Neural progenitor cell (in vitro differentiated cells): ENCODE data around the gene ADAM10. TPM values are rescaled to one million over a fixed set of nuclear protein-coding genes. Genes with fewer than 3 reads are reported as not detected.

ENCODE experiments used
- DNase-seq: peaks from one replicate; pipeline ENCODE4 v3.0.0-alpha.2; 2016; ENCODE audit warnings: low spot score
- H2AFZ ChIP-seq: fragments of 200-600 bp; sonication (generic); replicated peaks from 2 replicates; pipeline ENCODE4 v1.6.1; 2016; ENCODE audit warnings: antibody characterized with exemption
- H3F3A ChIP-seq: fragments of 200-600 bp; sonication (generic); 2 replicates; pipeline ENCODE4 v1.6.1; 2016; ENCODE audit warnings: antibody characterized with exemption, low read depth
- H3K27ac ChIP-seq: fragments of 200-600 bp; sonication (generic); 2 replicates; pipeline ENCODE4 v1.5.1; 2016; ENCODE audit warnings: mild to moderate bottlenecking
- H3K27me3 ChIP-seq: fragments of 200-600 bp; sonication (generic); 2 replicates; pipeline ENCODE4 v1.6.1; 2016; ENCODE audit warnings: mild to moderate bottlenecking, moderate library complexity
- H3K36me3 ChIP-seq: fragments of 200-600 bp; sonication (generic); 2 replicates; pipeline ENCODE4 v1.5.1; 2016
- H3K4me1 ChIP-seq: fragments of 200-600 bp; sonication (generic); 2 replicates; pipeline ENCODE4 v1.6.1; 2016; ENCODE audit warnings: mixed run types
- H3K4me2 ChIP-seq: fragments of 200-600 bp; sonication (generic); 2 replicates; pipeline ENCODE4 v1.6.1; 2016
- H3K4me3 ChIP-seq: fragments of 200-600 bp; sonication (generic); 2 replicates; pipeline ENCODE4 v1.5.1; 2016
- H3K79me2 ChIP-seq: fragments of 200-600 bp; sonication (generic); 2 replicates; pipeline ENCODE4 v1.6.1; 2016; ENCODE audit warnings: low read depth
- H3K9ac ChIP-seq: fragments of 200-600 bp; sonication (generic); 2 replicates; pipeline ENCODE4 v1.6.1; 2016
- H3K9me3 ChIP-seq: fragments of 200-600 bp; sonication (generic); 2 replicates; pipeline ENCODE4 v1.5.1; 2016; ENCODE audit warnings: low read depth
- H4K20me1 ChIP-seq: fragments of 200-600 bp; sonication (generic); 2 replicates; pipeline ENCODE4 v1.6.1; 2016; ENCODE audit warnings: low read depth
- H3K27ac Mint-ChIP-seq: 3 replicates; pipeline ENCODE4 v1.8.0; 2021; ENCODE audit warnings: mixed read lengths
- H3K27me3 Mint-ChIP-seq: 2 replicates; pipeline ENCODE4 v1.8.0; 2022; ENCODE audit warnings: low read depth, mild to moderate bottlenecking, inconsistent platforms, moderate library complexity, mixed read lengths; ENCODE audit not compliant: insufficient read depth
- H3K36me3 Mint-ChIP-seq: 3 replicates; pipeline ENCODE4 v1.8.0; 2021; ENCODE audit warnings: mixed read lengths
- H3K4me1 Mint-ChIP-seq: 3 replicates; pipeline ENCODE4 v1.8.0; 2021; ENCODE audit warnings: mixed read lengths
- H3K4me3 Mint-ChIP-seq: 3 replicates; pipeline ENCODE4 v1.8.0; 2021; ENCODE audit warnings: mild to moderate bottlenecking, moderate library complexity, mixed read lengths
- H3K9me3 Mint-ChIP-seq: 3 replicates; pipeline ENCODE4 v1.8.0; 2020; ENCODE audit warnings: mixed read lengths
- EZH2 ChIP-seq: fragments of 200-600 bp; sonication (generic); IDR thresholded peaks from 2 replicates; pipeline ENCODE4 v1.6.1; 2017; ENCODE audit warnings: antibody characterized with exemption, mild to moderate bottlenecking, moderate library complexity
- EZH2phosphoT487 ChIP-seq: fragments of 200-600 bp; sonication (generic); IDR thresholded peaks from 2 replicates; pipeline ENCODE4 v1.6.1; 2017; ENCODE audit warnings: antibody characterized with exemption
- total RNA-seq: library from RNA; depleted of rRNA; stranded (reverse); fragments of >200 nt; gene quantifications from 2 replicates; pipeline ENCODE4 v1.2.3, GENCODE V29; 2015; ENCODE audit warnings: low replicate concordance
- TF ChIP-seq, protein P1 (sequence below): fragments of 200-600 bp; sonication (generic); IDR thresholded peaks from 2 replicates; pipeline ENCODE4 v1.5.1; 2017; ENCODE audit warnings: antibody characterized with exemption, mild to moderate bottlenecking

Gene ADAM10
- total RNA-seq, 1 donor from 2014 or later, result 153 TPM

DNA sequence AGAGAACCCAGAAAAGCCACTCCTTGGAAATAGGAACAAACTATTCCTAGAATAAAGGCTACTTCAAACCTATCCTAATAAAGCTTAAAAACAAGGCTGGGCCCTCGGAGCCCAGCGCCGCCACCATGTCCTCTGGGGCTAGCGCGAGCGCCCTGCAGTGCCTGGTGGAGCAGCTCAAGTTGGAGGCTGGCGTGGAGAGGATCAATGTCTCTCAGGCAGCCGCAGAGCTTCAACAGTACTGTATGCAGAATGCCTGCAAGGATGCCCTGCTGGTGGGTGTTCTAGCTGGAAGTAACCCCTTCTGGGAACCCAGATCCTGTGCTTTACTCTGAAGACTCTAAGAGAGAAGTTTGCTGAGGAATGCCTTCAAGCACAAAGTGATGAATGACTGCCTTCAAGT is 63.2 kb downstream of the ADAM10 start:
- Histone ChIP-seq H3K4me1 (peaks cover 23% of the 10 kb centered on the region), H3K9me3 (no peaks in the 10 kb centered on the region), H2AFZ (no peak overlapping the region), H4K20me1 (peaks cover 14% of the 10 kb centered on the region), H3K4me2 (no peak overlapping the region), H3K36me3 (no peaks in the 10 kb centered on the region), H3K79me2 (peaks cover 98% of the 10 kb centered on the region), H3K27ac (no peak overlapping the region), H3K9ac (no peak overlapping the region), H3K27me3 (no peaks in the 10 kb centered on the region), H3K4me3 (no peak overlapping the region), H3F3A (peaks cover 22% of the 10 kb centered on the region)
- TF ChIP-seq EZH2, result no peak
- no peak for TF ChIP-seq EZH2phosphoT487
- TF ChIP-seq, protein P1, sequence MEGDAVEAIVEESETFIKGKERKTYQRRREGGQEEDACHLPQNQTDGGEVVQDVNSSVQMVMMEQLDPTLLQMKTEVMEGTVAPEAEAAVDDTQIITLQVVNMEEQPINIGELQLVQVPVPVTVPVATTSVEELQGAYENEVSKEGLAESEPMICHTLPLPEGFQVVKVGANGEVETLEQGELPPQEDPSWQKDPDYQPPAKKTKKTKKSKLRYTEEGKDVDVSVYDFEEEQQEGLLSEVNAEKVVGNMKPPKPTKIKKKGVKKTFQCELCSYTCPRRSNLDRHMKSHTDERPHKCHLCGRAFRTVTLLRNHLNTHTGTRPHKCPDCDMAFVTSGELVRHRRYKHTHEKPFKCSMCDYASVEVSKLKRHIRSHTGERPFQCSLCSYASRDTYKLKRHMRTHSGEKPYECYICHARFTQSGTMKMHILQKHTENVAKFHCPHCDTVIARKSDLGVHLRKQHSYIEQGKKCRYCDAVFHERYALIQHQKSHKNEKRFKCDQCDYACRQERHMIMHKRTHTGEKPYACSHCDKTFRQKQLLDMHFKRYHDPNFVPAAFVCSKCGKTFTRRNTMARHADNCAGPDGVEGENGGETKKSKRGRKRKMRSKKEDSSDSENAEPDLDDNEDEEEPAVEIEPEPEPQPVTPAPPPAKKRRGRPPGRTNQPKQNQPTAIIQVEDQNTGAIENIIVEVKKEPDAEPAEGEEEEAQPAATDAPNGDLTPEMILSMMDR, result no peak
- peaks cover 8% of the 10 kb centered on the region for H3K9me3 Mint-ChIP-seq
- peaks cover 18% of the 10 kb centered on the region for H3K36me3 Mint-ChIP-seq
- peak; percentile 35 for DNase-seq
- H3K27me3 Mint-ChIP-seq, result no peaks in the 10 kb centered on the region
- H3K4me1 Mint-ChIP-seq, result peaks cover 12% of the 10 kb centered on the region
- H3K27ac Mint-ChIP-seq, result no peak overlapping the region
- no peak overlapping the region for H3K4me3 Mint-ChIP-seq

- H3K9ac ChIP-seq, result no peak overlapping the region
- peaks cover 94% of the 10 kb centered on the region for H3K79me2 ChIP-seq
- peak overlapping the region; percentile 27 for H3K4me3 ChIP-seq
- Mint-ChIP-seq H3K9me3 (peaks cover 7% of the 10 kb centered on the region), H3K36me3 (peaks cover 15% of the 10 kb centered on the region), H3K4me3 (no peak overlapping the region), H3K4me1 (peaks cover 12% of the 10 kb centered on the region), H3K27ac (peak overlapping the region; percentile 97), H3K27me3 (no peaks in the 10 kb centered on the region)
- H3F3A ChIP-seq, result peaks cover 22% of the 10 kb centered on the region
- no peak overlapping the region for H2AFZ ChIP-seq
- H3K27me3 ChIP-seq, result no peaks in the 10 kb centered on the region
- peaks cover 23% of the 10 kb centered on the region for H3K4me1 ChIP-seq
- peak overlapping the region; percentile 87 for H3K27ac ChIP-seq
- no peak for TF ChIP-seq EZH2phosphoT487
- no peak for TF ChIP-seq EZH2
- TF ChIP-seq, protein P1, result no peak
- no peaks in the 10 kb centered on the region for H3K36me3 ChIP-seq
- no peaks in the 10 kb centered on the region for H3K9me3 ChIP-seq
- no peak for DNase-seq
- H3K4me2 ChIP-seq, result peak overlapping the region; percentile 67
- peaks cover 18% of the 10 kb centered on the region for H4K20me1 ChIP-seq
Observed at GRCh38 chr15:58684751-58685150, 64.8 kb downstream of the ADAM10 start.

GRCh38 chr15:58684036-58684710 is 65.3 kb downstream of the ADAM10 start:
- H3K4me1 Mint-ChIP-seq, result peaks cover 12% of the 10 kb centered on the region
- Histone ChIP-seq H2AFZ (no peak overlapping the region), H3K79me2 (peaks cover 88% of the 10 kb centered on the region), H3K4me2 (peak overlapping the region; percentile 67), H3K27ac (peak overlapping the region; percentile 87), H4K20me1 (peaks cover 18% of the 10 kb centered on the region), H3K4me1 (peaks cover 23% of the 10 kb centered on the region), H3F3A (peaks cover 22% of the 10 kb centered on the region), H3K9me3 (no peaks in the 10 kb centered on the region), H3K4me3 (peak overlapping the region; percentile 27), H3K9ac (no peak overlapping the region), H3K27me3 (no peaks in the 10 kb centered on the region), H3K36me3 (no peaks in the 10 kb centered on the region)
- DNase-seq, result peak; percentile 85
- H3K27me3 Mint-ChIP-seq, result no peaks in the 10 kb centered on the region
- peak overlapping the region; percentile 54 for H3K4me3 Mint-ChIP-seq
- peaks cover 7% of the 10 kb centered on the region for H3K9me3 Mint-ChIP-seq
- no peak for TF ChIP-seq EZH2
- TF ChIP-seq, protein P1, result no peak
- no peak for TF ChIP-seq EZH2phosphoT487
- peaks cover 15% of the 10 kb centered on the region for H3K36me3 Mint-ChIP-seq
- H3K27ac Mint-ChIP-seq, result peak overlapping the region; percentile 97
